VCaP (cell line): ENCODE results near the gene SOD1.

Experiments used
- H3K27ac ChIP-seq: fragments of 450-650 bp; 2 replicates; pipeline ENCODE4 v1.5.1; 2017
- TF ChIP-seq, protein P1 (sequence below): fragments of 450-650 bp; conservative IDR thresholded peaks from 2 replicates; pipeline ENCODE4 v1.5.1; 2017; ENCODE audit warnings: mild to moderate bottlenecking, moderate library complexity

Gene SOD1

DNA sequence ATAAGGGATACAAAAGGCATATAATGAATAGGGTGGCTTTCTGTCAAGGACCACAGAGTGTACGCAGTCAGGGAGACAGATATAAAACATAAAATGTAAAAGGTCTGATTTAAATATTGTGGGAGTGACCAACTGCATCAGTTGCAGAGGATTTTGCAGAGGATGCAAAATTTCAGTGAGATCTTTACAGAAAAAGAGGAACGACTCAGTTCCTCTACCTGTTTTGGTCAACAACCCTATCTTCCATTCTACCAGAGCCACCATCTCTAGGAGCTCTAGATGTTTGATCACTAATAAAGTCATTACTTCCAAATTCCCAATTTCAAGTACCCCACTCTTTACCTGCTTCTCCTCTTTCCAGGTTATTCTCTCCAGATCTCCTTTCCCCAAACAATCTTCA, 16.5 kb downstream of the SOD1 start:
- no peak overlapping the region for H3K27ac ChIP-seq
- TF ChIP-seq, protein P1, sequence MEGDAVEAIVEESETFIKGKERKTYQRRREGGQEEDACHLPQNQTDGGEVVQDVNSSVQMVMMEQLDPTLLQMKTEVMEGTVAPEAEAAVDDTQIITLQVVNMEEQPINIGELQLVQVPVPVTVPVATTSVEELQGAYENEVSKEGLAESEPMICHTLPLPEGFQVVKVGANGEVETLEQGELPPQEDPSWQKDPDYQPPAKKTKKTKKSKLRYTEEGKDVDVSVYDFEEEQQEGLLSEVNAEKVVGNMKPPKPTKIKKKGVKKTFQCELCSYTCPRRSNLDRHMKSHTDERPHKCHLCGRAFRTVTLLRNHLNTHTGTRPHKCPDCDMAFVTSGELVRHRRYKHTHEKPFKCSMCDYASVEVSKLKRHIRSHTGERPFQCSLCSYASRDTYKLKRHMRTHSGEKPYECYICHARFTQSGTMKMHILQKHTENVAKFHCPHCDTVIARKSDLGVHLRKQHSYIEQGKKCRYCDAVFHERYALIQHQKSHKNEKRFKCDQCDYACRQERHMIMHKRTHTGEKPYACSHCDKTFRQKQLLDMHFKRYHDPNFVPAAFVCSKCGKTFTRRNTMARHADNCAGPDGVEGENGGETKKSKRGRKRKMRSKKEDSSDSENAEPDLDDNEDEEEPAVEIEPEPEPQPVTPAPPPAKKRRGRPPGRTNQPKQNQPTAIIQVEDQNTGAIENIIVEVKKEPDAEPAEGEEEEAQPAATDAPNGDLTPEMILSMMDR = no peak

DNA sequence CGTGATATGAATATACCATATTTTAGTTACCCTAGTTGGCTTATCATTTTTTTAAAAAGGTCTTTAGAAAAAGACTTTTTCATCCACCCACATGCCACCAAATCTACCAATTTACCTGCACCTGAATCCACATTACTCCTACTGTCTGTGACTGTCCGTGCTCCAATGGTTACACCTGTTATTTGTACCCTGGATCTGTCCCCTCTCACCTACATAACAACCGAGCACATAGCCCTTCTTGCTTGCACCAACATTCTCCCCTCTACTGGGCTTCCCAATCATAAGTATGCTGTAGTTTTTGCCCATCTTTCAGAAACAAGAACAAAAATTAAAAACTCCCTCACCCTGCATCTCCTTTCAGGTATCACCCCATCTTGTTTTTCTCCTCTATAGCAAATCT, 17.6 kb downstream of the SOD1 start:
- TF ChIP-seq, protein P1 = no peak
- no peak overlapping the region for H3K27ac ChIP-seq

DNA sequence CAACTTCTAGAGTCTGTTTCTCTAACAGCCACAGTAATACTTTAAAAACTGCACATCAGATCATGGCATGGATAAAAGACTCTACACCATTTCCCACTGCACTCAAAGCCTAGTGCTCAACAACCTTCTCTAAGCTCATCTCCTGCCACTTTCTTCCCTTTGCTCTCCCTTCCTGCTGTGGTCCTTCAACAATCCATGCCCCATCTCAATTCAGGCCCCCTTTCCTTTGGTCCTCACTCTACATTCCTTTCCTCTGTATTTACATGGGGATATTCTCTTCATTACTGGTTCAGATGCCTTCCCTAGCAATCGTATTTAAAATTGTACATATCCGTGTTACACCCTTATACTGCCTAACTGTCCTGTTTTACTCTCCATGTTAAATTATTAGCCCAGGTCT, 19.0 kb downstream of the SOD1 start:
- TF ChIP-seq, protein P1 = no peak
- no peak overlapping the region for H3K27ac ChIP-seq

DNA sequence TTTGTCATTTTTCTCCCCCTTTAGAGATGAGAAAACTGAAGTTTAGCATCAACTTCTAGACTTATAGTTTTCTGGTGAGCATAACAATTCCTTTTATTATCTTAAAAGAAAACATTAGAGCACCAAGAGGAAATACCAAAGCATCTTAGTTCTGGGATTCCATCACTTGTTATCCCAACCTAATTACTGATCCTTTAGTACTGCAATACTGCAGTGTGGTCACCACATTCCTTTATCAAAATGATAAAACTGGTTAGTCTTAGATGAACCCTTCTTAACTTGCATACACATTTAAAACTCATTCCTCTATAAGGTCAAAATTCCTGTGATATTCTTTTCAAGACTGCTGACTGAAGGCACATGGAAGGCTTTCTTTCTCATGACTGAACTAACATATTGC, 23.1 kb downstream of the SOD1 start:
- TF ChIP-seq, protein P1 = no peak
- no peak overlapping the region for H3K27ac ChIP-seq

DNA sequence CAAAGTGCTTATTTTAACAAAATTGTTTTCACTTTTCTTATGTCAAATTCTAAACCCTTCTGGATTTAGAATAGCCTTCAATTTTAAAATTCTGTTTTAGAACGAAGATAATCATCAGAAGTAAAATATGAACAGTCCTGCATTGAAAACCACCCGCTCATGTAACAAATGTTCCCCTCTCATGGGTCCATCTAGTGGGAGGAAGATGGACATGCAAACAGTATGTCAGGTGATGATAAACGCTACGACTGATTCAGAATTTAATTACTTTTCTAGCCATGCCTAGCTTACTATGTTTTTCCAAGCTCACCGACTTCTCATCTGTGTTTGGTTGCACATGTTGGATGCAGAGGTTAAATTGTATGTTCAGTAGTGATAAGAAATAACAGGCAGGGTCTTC, 23.5 kb downstream of the SOD1 start:
- no peak overlapping the region for H3K27ac ChIP-seq
- TF ChIP-seq, protein P1 = peak; percentile 50

DNA sequence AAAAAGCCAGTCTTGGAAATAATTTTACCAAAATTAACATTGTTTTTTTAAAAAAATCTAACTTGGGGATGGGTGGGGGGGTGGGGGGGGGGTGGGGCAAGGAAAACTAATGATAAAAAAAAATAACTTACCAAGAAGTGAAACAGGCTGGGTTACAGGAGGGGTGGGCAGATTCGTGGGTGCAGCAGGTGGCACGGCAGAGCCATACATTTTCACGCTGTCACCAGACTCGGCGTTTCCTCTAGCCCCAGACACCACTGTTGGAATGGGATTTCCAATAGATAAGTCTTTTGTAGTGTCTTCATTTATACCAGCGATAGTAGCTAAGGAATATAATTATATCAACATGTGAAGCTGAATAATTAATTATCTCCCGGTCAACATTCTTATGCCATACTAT, 25.4 kb downstream of the SOD1 start:
- TF ChIP-seq, protein P1 = no peak
- no peak overlapping the region for H3K27ac ChIP-seq

DNA sequence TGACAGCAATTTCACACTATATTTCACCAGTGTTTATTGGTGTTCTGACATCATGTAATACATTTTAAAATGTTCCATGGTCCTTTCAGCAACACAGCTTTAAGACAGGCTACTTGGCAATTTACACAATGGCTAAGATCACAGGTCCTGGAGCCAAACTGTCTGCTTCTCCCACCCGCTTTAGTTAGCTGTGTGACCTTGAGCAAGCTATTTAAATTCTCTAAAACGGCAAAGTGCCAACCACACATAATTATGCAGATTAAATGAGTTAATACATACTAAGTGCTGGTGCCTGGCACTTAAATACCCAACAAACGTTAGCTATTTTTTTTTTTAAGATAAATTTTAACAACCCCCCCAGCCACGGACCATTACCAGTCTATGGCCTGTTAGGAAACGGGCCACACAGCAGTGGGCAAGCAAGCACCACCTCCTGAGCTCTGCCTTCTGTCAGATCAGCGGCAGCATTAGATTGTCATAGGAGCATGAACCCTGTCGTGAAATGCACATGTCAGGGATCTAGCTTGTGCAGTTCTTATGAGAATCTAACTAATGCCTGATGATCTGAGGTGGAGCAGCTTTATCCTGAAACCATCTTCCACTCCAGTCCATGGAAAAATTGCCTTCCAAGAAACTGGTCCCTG, 26.9 kb downstream of the SOD1 start:
- TF ChIP-seq, protein P1 = no peak
- no peak overlapping the region for H3K27ac ChIP-seq
